Superior temporal gyrus (tissue), 1 donor: ENCODE measurements around the gene PDE11A.
A peak's percentile ranks its signal among the peaks of the same experiment; 100 is the strongest.

Source experiments
- DNase-seq: peaks from one replicate; pipeline ENCODE4 v3.0.0-alpha.2; 2016; ENCODE audit errors: extremely low spot score

Gene PDE11A

GRCh38 chr2:177693658-177694339, 378.8 kb downstream of the PDE11A start:
- no peak for DNase-seq

DNA sequence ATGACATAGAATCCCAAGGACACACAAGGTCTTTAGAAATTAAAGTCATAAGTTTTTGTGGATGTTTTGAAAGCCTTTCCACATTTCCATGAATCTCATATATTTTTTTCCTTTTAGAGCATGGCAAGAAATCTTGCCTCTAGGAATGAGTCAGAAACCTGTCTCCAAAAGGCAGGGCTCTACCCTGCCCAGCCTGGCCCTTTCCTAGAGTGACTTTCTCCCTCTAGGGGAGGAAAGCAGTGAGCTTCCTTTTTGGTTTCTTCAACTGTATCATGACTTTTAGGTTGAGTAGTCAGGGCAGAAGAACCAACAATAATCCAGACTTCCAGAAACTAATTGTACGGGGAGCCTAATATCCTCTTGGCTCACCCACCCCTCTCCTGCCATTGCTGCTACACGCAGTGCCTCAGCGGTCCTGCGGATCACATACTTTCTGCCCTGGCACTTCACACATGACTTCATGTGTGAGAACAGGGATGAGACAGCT, 379.8 kb downstream of the PDE11A start:
- no peak for DNase-seq

DNA sequence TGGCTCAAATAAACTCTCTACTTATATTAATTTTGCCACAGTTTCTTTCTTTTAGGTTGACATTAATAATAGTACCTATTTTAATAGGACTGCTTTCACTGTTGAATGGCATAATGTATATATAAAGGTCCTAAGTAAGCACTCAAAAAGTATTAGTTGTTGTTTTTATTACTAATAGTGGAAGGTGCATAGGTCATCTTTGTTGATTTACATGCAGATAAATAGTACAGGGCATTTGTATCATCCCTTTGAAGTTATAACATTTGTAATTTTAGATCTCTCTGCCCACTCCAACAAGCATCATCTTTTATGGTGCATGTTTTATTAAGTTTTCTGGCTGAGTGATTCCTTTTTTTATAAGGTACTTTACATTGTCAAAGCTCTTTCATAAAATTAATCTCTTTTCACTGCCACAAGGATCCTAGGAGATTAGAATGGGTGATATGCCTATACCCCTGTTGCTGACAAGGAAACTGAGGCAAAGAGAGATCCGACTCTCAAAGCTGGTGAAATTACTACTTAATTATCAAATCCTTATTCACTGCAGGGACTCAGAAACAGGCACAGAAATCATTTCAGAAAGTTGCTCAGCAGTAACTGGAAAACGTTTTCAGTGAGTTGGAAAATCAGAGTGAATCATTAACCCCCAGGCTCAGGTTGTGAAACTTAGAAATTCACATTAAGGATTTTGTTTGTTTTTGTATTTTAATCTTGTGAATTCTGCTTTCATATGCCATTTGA, 380.4 kb downstream of the PDE11A start:
- no peak for DNase-seq

DNA sequence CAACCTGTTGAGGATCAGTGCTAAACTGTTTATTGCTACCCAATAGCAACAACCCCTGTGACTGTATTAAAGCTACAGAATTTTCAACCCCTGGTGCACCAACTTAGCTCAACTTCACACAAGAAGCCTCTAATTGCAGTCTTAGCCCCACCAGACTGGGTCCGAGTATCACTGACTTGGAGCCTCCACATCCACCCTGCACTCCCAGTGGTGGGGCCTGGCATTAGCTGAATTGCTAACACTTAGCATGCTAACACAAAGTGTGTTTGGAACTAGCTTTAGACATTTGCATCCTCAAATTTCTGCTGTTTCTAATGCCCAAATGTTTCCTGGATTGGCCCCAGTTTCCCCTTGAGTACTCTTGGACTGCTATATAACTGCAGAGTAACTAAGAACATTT, 381.4 kb downstream of the PDE11A start:
- DNase-seq = no peak

DNA sequence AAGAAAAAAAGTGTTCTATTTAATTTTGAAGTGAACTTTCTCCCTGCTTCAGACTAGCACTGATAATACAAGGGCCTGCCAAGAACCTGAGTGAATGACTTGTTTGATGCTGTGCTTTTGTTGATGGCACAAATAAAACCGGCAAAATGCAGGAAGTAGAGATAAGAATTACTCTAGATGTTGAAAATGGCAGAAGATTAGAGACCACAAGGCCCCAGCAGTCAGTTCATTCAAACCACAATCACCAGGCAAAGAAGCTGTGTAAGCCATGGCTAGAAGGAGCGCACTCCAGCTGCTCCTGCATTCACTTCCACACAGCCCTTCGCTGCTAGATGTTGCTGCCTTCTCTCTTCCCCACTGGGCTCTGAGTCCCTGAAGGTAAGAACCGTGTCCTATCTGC, 383.0 kb downstream of the PDE11A start:
- DNase-seq = no peak

GRCh38 chr2:177688844-177689243, 383.7 kb downstream of the PDE11A start:
- no peak for DNase-seq

- DNase-seq = no peak
Observed at GRCh38 chr2:177683661-177684069, 388.9 kb downstream of the PDE11A start.

DNA sequence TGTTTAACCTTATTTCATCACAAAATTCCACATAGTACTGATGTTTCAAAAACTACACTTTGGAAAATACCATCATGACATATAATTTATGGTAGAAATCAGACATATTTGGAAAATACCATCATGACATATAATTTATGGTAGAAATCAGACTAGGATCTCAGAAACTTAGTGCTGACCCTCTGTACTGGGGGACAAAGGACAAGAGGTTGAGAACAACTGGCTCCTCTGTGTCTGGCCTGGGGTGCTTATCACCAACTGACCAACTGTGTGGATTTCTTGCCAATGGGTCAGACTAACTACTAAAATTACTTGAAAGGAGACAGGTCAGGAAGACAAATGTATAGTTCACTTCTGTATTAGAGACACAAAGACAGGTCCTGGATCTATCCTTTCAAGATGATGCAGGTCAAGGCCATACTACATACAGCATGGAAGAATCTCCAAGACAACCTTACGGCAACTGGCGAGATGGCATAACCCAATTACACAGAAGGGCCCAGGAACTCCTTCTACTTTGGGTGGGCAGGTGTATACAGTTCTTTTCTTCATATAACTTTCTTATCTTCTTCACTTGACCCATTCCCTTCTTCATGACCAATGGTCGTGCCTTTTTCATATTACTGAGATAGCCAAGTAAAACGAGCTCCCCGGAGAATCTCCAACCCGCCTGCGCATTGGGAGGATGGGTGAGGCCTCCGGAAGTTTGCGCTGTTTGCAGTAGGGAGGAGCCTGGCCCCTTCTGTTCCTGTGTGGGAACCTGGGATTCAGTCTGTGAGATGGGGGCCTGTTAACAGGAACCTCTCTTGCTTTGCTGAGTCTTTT, 389.5 kb downstream of the PDE11A start:
- no peak for DNase-seq

GRCh38 chr2:177682006-177682405, 390.6 kb downstream of the PDE11A start:
- no peak for DNase-seq

DNA sequence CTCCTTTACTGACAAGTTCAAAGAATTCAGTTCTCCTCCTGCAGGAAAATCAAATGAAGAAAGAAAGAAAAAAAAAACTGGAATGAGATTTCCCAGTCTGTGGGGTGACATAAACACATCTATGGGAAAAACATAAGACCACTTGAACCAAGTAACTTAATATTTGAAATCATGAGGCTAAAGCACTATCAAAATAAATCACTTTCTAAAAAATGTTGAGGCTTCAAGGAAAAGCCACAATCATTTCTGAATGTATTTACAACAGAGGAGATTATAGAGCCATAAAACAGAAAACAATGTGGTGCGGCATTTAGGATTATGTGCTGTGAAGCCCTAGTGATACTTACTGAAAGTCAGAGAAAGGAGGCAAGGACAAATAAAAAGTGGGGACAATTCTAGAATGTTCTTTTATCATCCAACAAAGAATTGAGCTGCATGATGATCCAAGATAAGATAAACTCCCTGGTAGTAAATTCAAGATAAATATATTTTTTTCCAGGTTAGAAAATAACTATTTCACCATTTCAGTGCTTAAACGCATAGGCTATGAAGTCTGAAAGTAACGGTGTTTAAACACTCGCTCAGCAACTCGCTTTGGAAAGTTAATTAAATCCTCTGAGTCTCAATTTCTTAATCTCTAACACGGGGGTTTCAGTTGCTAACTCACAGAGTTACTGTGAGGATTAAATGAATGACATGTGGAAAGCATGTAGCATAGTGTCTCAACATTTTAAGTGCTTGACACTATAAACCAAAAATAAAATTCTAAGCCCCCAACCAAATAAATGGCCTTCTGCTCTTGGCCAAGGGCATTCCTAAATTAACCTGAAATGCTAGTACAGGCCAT, 391.5 kb downstream of the PDE11A start:
- DNase-seq = no peak

- DNase-seq = no peak
Observed at GRCh38 chr2:177679611-177680605, 392.7 kb downstream of the PDE11A start.

DNA sequence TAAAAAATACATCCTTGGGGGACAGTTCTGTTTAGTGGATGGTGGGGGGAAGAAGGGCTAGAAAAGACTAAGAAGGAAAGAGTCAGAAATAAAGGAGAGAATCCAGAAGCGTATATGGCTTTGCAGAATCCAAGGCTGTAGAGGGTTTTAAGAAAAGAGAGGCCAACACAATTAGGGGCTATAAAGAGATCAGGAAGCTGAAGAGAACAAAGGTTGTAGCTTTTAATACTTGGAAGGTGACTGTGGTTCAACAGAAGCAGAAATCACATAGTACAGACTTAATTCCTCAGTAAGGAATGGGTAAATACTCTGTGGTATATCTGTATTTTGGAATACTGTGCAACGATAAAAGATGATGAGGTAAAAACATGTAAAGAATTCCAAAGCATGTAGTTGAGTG, 393.6 kb downstream of the PDE11A start:
- no peak for DNase-seq

DNA sequence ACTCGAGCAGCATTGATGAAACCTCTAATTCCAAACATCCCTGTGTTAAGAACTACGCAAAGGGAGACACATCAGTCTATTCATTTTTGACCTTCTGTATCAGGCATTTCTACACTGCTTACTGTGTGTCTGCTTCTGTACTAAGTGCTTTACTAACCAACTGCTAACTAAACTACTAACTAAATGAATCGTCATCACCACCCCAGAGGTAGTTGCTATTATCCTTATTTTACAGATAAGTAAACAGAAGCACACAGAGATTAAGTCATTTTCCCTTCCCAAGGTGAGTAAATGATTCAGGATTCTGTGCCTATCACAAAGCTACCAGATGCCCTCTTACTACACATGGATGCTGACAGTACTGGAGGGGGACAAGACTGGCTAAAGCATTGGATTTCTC, 395.9 kb downstream of the PDE11A start:
- DNase-seq = no peak

DNA sequence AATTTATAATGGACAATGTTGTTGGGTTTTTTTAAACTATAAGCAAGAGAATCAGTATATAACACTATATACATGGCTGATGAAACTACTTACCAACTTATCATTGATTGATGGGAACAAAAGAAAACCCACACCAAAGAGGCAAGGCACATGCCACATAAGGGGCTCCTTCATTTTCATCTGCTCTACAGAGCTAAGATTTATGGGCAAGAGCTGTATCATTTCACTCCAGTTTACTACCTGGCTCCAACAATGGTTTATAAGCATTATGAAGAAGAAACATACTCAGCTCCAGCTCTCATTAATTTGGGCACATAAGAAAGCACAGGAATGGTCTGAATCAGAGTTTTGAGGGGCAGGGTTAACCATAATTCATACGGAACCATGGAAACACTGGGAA, 396.8 kb downstream of the PDE11A start:
- no peak for DNase-seq

- peak; percentile 80 for DNase-seq
Observed at GRCh38 chr2:177675350-177675821, 397.2 kb downstream of the PDE11A start.

- no peak for DNase-seq
Observed at GRCh38 chr2:177673602-177674595, 398.7 kb downstream of the PDE11A start.

DNA sequence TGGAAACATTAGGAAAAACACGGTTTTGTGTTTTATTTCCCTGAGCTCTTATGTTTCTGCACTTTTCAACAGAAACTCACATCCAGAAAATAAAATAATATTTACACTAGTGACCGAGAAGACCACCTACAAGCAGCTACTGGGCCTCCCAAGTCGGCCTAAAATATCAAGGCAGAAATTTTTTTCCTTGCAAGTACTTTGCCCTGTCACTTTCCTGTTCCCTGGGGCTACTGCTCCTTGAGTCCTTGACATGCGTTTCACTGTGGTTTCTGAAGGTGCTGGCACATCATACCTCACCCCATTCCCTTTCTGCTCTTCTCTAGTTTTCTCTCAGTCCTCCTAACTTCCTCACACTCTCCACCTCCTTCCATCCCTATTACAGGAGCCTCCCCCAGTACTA, 400.9 kb downstream of the PDE11A start:
- no peak for DNase-seq

GRCh38 chr2:177670791-177671535, 401.6 kb downstream of the PDE11A start:
- DNase-seq = no peak
